Measurements from ENCODE around the gene ABHD12B. TPM values are rescaled to one million over a fixed set of nuclear protein-coding genes. Genes with fewer than 3 reads are reported as not detected.
A peak's percentile ranks its signal among the peaks of the same experiment; 100 is the strongest.

The ABHD12B gene
- total RNA-seq, 1 donor from 2014 or later = 0.35 TPM

DNA sequence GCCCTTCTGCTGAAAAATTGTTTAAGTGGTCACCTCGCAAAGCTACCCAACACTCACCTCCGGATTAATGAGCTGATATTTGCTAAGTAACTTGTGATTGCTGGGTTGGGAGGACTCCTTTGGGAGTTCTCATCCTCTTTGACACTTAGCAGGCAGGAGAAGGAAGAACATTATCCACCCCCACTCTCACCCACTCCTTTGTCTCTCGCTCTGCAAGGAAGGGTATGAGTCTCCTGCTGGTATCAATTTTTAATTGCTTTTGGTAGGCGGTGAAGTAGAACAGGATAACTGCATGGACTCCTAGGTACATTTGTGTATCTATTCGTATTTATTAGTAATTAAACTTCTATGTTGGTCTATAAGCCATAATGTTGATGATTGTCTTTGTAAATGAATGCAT, 6.9 kb upstream of the ABHD12B start:
- Mint-ChIP-seq H3K36me3 (ENCODE audit: low read depth) (no peaks in the 10 kb centered on the region), H3K4me3 (no peak overlapping the region), H3K9me3 (no peaks in the 10 kb centered on the region), H3K4me1 (peaks cover 36% of the 10 kb centered on the region), H3K27me3 (ENCODE audit: low read depth) (peaks cover 14% of the 10 kb centered on the region), H3K27ac (ENCODE audit: unreplicated experiment) (no peak overlapping the region)
- TF ChIP-seq, protein P1, sequence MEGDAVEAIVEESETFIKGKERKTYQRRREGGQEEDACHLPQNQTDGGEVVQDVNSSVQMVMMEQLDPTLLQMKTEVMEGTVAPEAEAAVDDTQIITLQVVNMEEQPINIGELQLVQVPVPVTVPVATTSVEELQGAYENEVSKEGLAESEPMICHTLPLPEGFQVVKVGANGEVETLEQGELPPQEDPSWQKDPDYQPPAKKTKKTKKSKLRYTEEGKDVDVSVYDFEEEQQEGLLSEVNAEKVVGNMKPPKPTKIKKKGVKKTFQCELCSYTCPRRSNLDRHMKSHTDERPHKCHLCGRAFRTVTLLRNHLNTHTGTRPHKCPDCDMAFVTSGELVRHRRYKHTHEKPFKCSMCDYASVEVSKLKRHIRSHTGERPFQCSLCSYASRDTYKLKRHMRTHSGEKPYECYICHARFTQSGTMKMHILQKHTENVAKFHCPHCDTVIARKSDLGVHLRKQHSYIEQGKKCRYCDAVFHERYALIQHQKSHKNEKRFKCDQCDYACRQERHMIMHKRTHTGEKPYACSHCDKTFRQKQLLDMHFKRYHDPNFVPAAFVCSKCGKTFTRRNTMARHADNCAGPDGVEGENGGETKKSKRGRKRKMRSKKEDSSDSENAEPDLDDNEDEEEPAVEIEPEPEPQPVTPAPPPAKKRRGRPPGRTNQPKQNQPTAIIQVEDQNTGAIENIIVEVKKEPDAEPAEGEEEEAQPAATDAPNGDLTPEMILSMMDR (conservative IDR thresholded peaks at IDR 0.05) = no peak
- DNase-seq (ENCODE audit: low read depth, low spot score) = no peak

DNA sequence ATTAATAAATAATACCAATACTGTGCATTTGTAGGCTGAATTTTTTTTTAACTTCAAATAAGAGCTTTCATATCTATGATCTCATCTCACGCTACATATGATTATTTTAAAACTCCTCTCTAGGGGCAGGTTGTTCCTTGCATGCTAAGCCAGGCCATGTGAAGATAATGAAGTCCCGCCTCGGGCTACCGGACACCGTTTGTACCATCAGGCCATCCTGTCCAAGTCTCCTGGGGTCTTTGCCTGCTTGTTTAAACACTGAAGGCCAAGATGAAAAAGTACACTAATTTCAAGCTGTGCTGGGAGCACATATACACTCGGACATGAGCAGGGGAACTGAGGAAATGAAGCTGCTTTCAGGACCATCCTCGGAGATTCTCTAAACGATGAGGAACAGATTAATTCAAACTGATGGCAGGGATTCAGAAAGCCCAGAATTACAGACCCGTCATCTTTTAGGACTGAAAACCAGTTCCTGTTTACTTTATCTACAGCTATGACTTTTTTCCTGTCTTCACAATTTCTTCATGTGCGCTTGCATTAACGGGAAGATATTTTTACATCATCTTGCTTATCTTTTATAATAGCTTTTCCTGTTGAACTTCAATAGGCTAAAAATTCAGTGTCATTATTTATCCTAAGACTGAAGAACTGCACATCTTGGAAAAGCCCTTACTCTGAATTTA, 6.3 kb upstream of the ABHD12B start:
- peaks cover 20% of the 10 kb centered on the region for H3K27me3 Mint-ChIP-seq (ENCODE audit: low read depth)
- no peaks in the 10 kb centered on the region for H3K9me3 Mint-ChIP-seq
- no peak overlapping the region for H3K27ac Mint-ChIP-seq (ENCODE audit: unreplicated experiment)
- H3K36me3 Mint-ChIP-seq (ENCODE audit: low read depth) = no peaks in the 10 kb centered on the region
- DNase-seq (ENCODE audit: low read depth, low spot score) = no peak
- no peak overlapping the region for H3K4me3 Mint-ChIP-seq
- TF ChIP-seq, protein P1 (conservative IDR thresholded peaks at IDR 0.05) = no peak
- H3K4me1 Mint-ChIP-seq = peaks cover 30% of the 10 kb centered on the region

DNA sequence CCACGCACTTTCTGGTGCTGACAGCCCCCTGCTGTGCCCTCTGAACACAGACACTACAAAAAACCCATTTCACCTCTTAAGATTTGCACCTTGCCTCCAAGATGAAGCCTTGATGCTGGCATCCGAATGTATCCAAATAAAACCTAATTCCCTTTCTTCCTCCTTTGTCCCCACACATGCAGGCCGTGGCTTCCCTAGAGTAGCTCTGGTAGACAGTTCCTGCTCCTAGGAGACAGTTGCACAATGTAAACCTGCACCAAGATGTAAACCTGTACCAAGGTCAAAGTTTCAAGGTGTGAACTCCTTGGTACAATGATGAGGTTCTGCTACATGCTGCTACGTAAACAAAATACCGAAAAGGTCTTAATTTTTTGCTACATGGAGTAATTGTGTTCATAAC, 625 bp upstream of the ABHD12B start:
- peaks cover 3% of the 10 kb centered on the region for H3K36me3 Mint-ChIP-seq (ENCODE audit: low read depth)
- TF ChIP-seq, protein P1 (conservative IDR thresholded peaks at IDR 0.05) = no peak
- H3K27ac Mint-ChIP-seq (ENCODE audit: unreplicated experiment) = no peak overlapping the region
- peak overlapping the region; percentile 28 for H3K4me3 Mint-ChIP-seq
- DNase-seq (ENCODE audit: low read depth, low spot score) = no peak
- H3K4me1 Mint-ChIP-seq = peaks cover 14% of the 10 kb centered on the region
- H3K27me3 Mint-ChIP-seq (ENCODE audit: low read depth) = peaks cover 65% of the 10 kb centered on the region
- H3K9me3 Mint-ChIP-seq = no peaks in the 10 kb centered on the region

DNA sequence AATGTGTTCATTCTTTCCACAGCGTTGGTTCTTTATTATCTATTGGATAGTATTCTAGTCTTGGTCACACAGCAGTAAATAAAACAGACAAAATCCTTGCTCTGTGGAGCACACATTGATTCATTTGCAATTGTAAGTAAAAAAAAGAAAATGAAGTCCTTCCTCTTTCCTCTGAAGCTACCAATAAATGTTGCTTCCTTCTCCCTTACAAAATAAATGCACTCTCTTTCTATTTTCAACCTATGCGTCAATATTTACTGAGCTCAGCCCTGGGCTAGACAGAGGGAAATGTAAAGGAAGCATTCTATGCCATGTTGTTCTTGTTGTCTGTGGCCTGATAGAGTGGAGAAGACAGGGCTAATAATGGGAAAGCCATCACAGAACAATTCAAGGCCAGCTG, 2.9 kb downstream of the ABHD12B start:
- Mint-ChIP-seq H3K9me3 (no peaks in the 10 kb centered on the region), H3K4me3 (no peak overlapping the region), H3K4me1 (peaks cover 14% of the 10 kb centered on the region), H3K27ac (ENCODE audit: unreplicated experiment) (no peak overlapping the region), H3K36me3 (ENCODE audit: low read depth) (peaks cover 3% of the 10 kb centered on the region), H3K27me3 (ENCODE audit: low read depth) (peaks cover 65% of the 10 kb centered on the region)
- TF ChIP-seq, protein P1 (conservative IDR thresholded peaks at IDR 0.05) = no peak
- DNase-seq (ENCODE audit: low read depth, low spot score) = no peak

DNA sequence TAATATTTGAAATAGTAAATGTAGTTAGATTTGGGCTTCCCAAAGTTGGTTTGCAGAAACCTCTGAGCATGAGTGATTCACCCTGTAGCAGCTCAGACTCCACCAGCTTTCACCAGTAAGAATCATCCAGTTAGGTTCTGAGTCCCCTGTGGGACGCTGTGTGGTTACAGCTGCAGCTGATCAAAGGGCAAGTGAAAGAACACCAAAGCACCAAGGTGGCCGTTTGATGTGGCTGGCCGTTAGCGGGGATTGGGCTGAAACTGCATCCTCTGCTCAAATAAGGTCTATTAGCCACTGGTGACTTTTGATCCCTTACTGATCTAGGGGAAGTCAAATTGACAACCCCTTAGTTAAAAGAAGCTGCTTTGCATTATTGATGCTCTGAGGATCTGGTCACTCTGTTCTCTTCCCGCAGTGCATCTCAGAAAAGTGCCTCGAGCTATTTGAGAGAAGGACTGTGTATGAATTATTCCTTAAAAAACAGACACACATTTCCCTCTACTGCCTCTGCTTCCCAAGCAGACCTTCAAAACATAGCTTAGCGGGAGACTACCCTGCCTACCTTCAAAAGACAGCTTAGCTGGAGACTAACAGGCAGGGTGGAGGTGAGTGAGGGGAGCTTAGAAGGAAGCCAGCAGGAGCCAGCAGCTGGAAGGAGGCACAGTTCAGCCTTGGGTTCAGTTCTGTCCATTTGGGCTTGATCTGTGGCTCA, 3.7 kb downstream of the ABHD12B start:
- peaks cover 14% of the 10 kb centered on the region for H3K4me1 Mint-ChIP-seq
- H3K27ac Mint-ChIP-seq (ENCODE audit: unreplicated experiment) = no peak overlapping the region
- H3K27me3 Mint-ChIP-seq (ENCODE audit: low read depth) = peaks cover 58% of the 10 kb centered on the region
- no peak for DNase-seq (ENCODE audit: low read depth, low spot score)
- H3K9me3 Mint-ChIP-seq = no peaks in the 10 kb centered on the region
- peaks cover 3% of the 10 kb centered on the region for H3K36me3 Mint-ChIP-seq (ENCODE audit: low read depth)
- H3K4me3 Mint-ChIP-seq = no peak overlapping the region
- TF ChIP-seq, protein P1 (conservative IDR thresholded peaks at IDR 0.05) = no peak
